ENCODE results near the gene NUMB. TPM values are rescaled to one million over a fixed set of nuclear protein-coding genes. Genes with fewer than 3 reads are reported as not detected.

The NUMB gene
- total RNA-seq, 1 experiment from 2014 or later, result 42.0 TPM

DNA sequence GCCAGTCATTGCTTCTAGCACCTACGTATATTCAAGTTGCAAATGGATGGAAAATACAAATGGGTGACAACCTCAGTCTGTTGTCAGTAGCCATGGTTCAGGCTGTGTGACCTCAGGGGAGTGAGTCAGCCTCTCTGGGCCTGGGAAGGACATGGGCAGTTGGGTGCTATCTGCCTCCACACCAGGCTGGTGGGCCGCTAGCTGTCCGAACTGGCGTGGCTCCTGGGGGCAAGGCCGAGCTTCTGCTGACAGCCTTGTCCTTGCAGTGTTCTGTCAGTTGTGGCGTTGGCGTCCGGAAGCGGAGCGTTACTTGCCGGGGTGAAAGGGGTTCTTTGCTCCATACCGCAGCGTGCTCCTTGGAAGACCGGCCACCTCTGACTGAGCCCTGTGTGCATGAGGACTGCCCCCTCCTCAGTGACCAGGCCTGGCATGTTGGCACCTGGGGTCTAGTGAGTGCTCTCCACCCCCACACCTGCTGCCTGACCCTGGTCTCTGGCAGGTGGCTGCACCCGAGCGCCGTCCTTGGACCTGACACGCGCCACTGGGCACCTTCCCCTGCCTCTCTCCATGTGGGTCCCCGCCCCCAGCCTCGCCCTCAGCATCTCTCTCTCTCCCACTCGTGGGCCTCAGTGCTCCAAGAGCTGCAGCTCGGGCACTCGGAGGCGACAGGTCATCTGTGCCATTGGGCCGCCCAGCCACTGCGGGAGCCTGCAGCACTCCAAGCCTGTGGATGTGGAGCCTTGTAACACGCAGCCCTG lies 203.9 kb downstream of the NUMB start (continued):
- no peak for TF ChIP-seq FOXK1 (CRISPR knock-in tag; IDR thresholded peaks at IDR 0.05)

- POLR2A ChIA-PET, result no interaction called here
- Mint-ChIP-seq H3K4me1 (no peaks in the 10 kb centered on the region), H3K27ac (no peak overlapping the region), H3K27me3 (ENCODE audit: low read depth) (no peaks in the 10 kb centered on the region), H3K9me3 (no peaks in the 10 kb centered on the region), H3K4me3 (no peak overlapping the region), H3K36me3 (no peaks in the 10 kb centered on the region)
- CTCF ChIA-PET, result interaction anchor here (1.4 kb wide), 1 partner anchor 21 kb away, joined by 3 read pairs; no protein-coding TSS in a partner anchor
- ATAC-seq, result no peak
- no peak for TF ChIP-seq ESRRA (CRISPR knock-in tag; IDR thresholded peaks at IDR 0.05; ENCODE audit: borderline replicate concordance)
- TF ChIP-seq, protein P1, sequence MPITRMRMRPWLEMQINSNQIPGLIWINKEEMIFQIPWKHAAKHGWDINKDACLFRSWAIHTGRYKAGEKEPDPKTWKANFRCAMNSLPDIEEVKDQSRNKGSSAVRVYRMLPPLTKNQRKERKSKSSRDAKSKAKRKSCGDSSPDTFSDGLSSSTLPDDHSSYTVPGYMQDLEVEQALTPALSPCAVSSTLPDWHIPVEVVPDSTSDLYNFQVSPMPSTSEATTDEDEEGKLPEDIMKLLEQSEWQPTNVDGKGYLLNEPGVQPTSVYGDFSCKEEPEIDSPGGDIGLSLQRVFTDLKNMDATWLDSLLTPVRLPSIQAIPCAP (CRISPR knock-in tag; IDR thresholded peaks at IDR 0.05), result no peak
- TF ChIP-seq, protein P2, sequence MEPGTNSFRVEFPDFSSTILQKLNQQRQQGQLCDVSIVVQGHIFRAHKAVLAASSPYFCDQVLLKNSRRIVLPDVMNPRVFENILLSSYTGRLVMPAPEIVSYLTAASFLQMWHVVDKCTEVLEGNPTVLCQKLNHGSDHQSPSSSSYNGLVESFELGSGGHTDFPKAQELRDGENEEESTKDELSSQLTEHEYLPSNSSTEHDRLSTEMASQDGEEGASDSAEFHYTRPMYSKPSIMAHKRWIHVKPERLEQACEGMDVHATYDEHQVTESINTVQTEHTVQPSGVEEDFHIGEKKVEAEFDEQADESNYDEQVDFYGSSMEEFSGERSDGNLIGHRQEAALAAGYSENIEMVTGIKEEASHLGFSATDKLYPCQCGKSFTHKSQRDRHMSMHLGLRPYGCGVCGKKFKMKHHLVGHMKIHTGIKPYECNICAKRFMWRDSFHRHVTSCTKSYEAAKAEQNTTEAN (CRISPR knock-in tag; IDR thresholded peaks at IDR 0.05), result no peak
- TF ChIP-seq NR1H2 (CRISPR knock-in tag; IDR thresholded peaks at IDR 0.05), result no peak
- no peak for TF ChIP-seq NR3C1 (CRISPR knock-in tag; conservative IDR thresholded peaks at IDR 0.05; ENCODE audit: low read depth)
- no peak for TF ChIP-seq CREB1 (CRISPR knock-in tag; IDR thresholded peaks at IDR 0.05)
- TF ChIP-seq, protein P3, sequence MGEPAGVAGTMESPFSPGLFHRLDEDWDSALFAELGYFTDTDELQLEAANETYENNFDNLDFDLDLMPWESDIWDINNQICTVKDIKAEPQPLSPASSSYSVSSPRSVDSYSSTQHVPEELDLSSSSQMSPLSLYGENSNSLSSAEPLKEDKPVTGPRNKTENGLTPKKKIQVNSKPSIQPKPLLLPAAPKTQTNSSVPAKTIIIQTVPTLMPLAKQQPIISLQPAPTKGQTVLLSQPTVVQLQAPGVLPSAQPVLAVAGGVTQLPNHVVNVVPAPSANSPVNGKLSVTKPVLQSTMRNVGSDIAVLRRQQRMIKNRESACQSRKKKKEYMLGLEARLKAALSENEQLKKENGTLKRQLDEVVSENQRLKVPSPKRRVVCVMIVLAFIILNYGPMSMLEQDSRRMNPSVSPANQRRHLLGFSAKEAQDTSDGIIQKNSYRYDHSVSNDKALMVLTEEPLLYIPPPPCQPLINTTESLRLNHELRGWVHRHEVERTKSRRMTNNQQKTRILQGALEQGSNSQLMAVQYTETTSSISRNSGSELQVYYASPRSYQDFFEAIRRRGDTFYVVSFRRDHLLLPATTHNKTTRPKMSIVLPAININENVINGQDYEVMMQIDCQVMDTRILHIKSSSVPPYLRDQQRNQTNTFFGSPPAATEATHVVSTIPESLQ (CRISPR knock-in tag; IDR thresholded peaks at IDR 0.05), result no peak
- no peak for TF ChIP-seq TEAD1 (CRISPR knock-in tag; IDR thresholded peaks at IDR 0.05)
- no peak for TF ChIP-seq ZNF219 (CRISPR knock-in tag; IDR thresholded peaks at IDR 0.05; ENCODE audit: borderline replicate concordance)
- TF ChIP-seq FOXP4 (CRISPR knock-in tag; IDR thresholded peaks at IDR 0.05), result no peak
- no peak for TF ChIP-seq E2F5 (CRISPR knock-in tag; IDR thresholded peaks at IDR 0.05)
- no peak for TF ChIP-seq ELF4 (CRISPR knock-in tag; IDR thresholded peaks at IDR 0.05; ENCODE audit: low read depth)
- no peak for TF ChIP-seq SP1 (CRISPR knock-in tag; conservative IDR thresholded peaks at IDR 0.05)
- TF ChIP-seq OVOL2 (CRISPR knock-in tag; IDR thresholded peaks at IDR 0.05; ENCODE audit: borderline replicate concordance), result no peak
- TF ChIP-seq ZNF138 (CRISPR knock-in tag; conservative IDR thresholded peaks at IDR 0.05), result no peak
- DNase-seq (ENCODE audit: low spot score), result no peak
Measured at GRCh38 chr14:73253721-73254120, 204.6 kb downstream of the NUMB start.

GRCh38 chr14:73253323-73253610 lies 205.1 kb downstream of the NUMB start:
- Mint-ChIP-seq H3K9me3 (no peaks in the 10 kb centered on the region), H3K27me3 (ENCODE audit: low read depth) (no peaks in the 10 kb centered on the region), H3K27ac (no peak overlapping the region), H3K36me3 (no peaks in the 10 kb centered on the region), H3K4me3 (no peak overlapping the region), H3K4me1 (no peaks in the 10 kb centered on the region)
- DNase-seq (ENCODE audit: low spot score), result no peak
- ChIA-PET CTCF (no interaction called here), POLR2A (no interaction called here)
- no peak for ATAC-seq
- TF ChIP-seq ZNF263 (CRISPR knock-in tag; IDR thresholded peaks at IDR 0.05; ENCODE audit: low read depth) (no peak), RELA (CRISPR knock-in tag; IDR thresholded peaks at IDR 0.05; ENCODE audit: borderline replicate concordance) (no peak), ZNF281 (CRISPR knock-in tag; IDR thresholded peaks at IDR 0.05) (no peak), ZSCAN18 (CRISPR knock-in tag; IDR thresholded peaks at IDR 0.05) (no peak)
- TF ChIP-seq, protein P4, sequence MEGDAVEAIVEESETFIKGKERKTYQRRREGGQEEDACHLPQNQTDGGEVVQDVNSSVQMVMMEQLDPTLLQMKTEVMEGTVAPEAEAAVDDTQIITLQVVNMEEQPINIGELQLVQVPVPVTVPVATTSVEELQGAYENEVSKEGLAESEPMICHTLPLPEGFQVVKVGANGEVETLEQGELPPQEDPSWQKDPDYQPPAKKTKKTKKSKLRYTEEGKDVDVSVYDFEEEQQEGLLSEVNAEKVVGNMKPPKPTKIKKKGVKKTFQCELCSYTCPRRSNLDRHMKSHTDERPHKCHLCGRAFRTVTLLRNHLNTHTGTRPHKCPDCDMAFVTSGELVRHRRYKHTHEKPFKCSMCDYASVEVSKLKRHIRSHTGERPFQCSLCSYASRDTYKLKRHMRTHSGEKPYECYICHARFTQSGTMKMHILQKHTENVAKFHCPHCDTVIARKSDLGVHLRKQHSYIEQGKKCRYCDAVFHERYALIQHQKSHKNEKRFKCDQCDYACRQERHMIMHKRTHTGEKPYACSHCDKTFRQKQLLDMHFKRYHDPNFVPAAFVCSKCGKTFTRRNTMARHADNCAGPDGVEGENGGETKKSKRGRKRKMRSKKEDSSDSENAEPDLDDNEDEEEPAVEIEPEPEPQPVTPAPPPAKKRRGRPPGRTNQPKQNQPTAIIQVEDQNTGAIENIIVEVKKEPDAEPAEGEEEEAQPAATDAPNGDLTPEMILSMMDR (IDR thresholded peaks at IDR 0.05), result no peak

Data from WTC11 (cell line).